Epithelial cell of esophagus (primary cell): ENCODE results near the gene THSD4.
"Not testable (repeated sequence)": the region's sequence is repeated elsewhere in the genome, so short reads cannot be mapped to it uniquely, and the experiment has no call there.

ENCODE experiments used
- DNase-seq: peaks from one replicate; pipeline ENCODE4 v3.0.0; 2010; ENCODE audit warnings: low read depth
- H3K4me3 ChIP-seq: 2 replicates; pipeline ENCODE4 v1.5.1; 2011; ENCODE audit warnings: mild to moderate bottlenecking, low read length, control low read depth
- CTCF ChIP-seq: IDR thresholded peaks from 2 replicates; pipeline ENCODE4 v1.5.1; 2011; ENCODE audit warnings: low read depth, mild to moderate bottlenecking, low read length, control low read depth, inconsistent platforms; ENCODE audit not compliant: insufficient read depth; ENCODE audit errors: missing control alignments

THSD4 gene

DNA sequence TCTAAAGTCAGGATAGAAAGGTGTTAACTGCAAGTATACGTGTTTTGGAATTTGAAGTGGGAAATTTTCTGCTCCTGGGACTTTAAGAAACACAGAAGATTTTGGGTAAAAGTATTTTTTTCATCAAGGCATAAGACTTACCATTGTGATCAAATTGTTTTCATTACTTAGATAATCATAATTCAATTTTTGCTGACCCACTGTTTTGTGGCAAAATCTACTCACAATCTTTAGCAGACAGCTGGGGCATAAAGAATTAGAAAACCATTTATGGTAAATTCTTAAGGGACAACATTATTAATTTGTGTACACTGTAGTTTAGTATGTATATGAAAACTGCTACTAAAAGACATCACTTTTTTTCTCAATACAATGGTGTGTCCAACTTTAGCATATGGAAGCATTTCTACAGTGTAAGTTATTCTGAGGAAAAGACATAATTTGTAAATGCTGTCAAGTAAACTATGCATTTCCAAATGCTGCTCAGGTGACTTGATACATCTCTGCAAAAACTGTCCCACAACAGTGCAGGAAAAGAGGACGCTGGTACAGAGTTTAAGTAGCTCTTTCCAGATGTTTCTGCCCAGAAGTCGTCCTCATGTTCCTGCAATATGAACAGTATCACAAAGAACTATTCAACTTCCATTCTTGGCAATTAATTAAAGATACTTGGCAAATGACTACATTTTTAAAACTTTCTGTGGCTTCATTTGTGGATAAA, 52.3 kb downstream of the THSD4 start:
- DNase-seq = no peak
- H3K4me3 ChIP-seq = no peak overlapping the region
- no peak for TF ChIP-seq CTCF

DNA sequence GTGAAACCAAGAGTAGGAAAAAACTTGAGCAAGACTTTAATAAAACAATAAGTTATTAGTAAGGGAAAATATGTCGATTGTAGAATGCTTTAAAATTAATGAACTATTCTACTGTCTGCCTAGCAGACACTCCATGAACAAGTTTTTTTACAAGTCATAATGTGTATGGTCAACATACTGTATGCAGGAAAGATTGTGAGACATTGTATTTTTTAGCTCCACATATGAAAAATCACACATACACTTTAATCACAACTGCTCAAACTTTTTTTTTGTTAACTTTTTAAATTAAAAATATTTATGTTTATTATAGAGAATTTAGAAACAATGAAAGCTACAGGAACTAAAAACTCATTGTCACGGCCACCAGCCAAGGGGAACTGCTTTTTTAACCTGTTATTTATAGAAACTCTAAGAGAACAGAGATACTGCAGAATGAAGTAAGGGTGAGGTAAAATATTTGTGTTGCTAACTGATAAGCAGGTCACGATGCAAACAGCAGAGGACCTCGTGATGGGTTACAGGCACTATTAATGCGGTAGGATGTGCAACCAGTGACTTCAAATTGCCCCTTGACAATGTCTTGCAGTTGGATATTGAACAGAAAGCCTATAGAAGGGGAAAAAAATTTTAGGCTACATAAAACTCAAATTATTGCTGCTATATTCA, 53.0 kb downstream of the THSD4 start:
- DNase-seq = no peak
- no peak for TF ChIP-seq CTCF
- H3K4me3 ChIP-seq = no peak overlapping the region

GRCh38 chr15:71170163-71170562, 54.9 kb downstream of the THSD4 start:
- DNase-seq = no peak

GRCh38 chr15:71171195-71171594, 55.9 kb downstream of the THSD4 start:
- no peak for TF ChIP-seq CTCF
- H3K4me3 ChIP-seq = no peak overlapping the region
- no peak for DNase-seq

More at GRCh38 chr15:71170163-71170562, 54.9 kb downstream of the THSD4 start:
- H3K4me3 ChIP-seq = no peak overlapping the region
- TF ChIP-seq CTCF = no peak

- DNase-seq, H3K4me3 ChIP-seq: not testable (repeated sequence)
Observed at GRCh38 chr15:71174360-71174759, 59.1 kb downstream of the THSD4 start.

DNA sequence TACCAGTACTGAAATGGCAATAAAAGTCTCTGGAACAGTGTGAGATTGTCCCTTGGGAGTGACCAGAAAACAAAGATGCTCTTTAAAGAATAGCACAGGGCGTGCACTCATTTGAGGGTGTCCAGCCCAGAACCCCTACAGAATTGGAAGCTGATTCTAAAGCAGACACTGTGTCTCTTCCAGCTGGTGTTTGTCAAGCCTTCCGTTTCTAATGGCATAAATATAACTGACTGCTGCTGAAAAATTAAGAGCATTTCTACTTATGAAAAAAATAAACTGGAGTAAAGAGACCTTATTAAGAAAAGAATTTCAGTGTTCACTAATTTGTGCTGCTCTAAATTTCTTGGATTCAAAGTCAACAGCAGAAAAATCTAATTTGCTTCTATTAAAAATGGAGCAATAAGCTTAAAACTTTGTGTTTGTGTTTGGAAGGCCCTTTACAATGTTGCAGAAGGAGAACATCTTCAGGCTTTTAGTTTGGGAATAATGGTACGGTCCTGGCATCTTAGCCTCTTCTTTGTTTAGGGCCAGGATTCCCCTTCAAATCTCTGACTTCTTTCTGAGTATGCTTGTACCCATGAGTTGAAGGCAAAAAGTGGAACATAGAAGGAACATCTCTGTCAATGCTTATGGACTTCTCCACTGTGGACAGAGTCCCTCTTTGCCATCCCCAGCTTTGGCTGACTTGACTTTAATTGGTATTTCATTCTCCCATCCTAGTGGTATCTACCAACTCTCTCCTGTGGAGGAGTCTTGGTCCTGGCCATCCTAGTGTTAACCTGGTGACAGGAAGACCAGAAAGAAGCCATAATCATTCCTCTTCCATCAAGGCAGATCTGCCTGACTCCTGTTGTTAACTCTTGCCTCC, 65.9 kb downstream of the THSD4 start:
- no peak for TF ChIP-seq CTCF
- no peak for DNase-seq
- no peak overlapping the region for H3K4me3 ChIP-seq

DNA sequence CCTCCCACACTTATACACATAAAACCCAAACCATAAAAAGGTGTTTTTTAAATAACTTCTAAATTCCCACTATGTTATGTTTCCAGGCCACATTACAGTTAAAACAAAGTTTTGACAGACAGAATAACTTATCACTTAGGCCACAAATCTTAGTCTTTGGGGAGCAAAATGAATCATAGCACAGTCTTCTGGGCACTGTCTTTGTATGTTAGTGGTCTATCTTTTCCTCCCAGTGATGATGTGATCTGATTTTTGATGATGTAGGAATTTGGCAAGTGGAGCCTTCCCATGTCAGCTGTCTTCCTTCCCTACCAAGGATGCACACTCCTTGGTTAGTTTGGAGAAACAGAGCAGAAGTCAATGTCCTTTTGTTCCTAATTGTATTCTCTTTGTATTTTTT, 67.3 kb downstream of the THSD4 start:
- H3K4me3 ChIP-seq = no peak overlapping the region
- TF ChIP-seq CTCF = no peak
- no peak for DNase-seq
